NCI-H748 (cell line): ENCODE data around the gene DKK3.

Experiments
- DNase-seq: peaks from one replicate; lab custom pipeline; 2025; ENCODE audit not compliant: unreplicated experiment; lab: John Stamatoyannopoulos, UW

Gene DKK3

GRCh38 chr11:11983427-11983826 is 25.0 kb downstream of the DKK3 start:
- DNase-seq: no peak

- DNase-seq: no peak
Observed at GRCh38 chr11:11982975-11983374, 25.5 kb downstream of the DKK3 start.

DNA sequence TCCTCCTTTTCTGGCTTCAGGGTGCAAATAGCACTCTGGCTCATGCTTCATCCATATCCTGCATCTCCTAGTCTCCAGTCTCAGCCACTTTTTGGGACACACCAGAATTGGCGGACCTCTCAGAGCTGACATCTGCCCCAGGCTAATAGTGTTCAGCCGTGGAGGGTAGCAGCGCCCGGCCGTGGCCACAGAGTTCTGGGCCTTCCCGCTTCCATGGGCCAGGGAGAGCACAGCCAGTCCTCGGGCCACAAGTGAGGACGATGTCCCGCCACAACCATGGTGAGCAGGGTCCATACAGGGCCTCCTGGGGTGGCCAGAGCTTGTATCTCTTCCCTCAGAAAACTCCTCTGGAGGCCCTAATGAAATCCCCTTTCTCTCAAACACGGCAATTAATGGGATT is 26.0 kb downstream of the DKK3 start:
- no peak for DNase-seq

- no peak for DNase-seq
Observed at GRCh38 chr11:11981840-11982239, 26.6 kb downstream of the DKK3 start.

DNA sequence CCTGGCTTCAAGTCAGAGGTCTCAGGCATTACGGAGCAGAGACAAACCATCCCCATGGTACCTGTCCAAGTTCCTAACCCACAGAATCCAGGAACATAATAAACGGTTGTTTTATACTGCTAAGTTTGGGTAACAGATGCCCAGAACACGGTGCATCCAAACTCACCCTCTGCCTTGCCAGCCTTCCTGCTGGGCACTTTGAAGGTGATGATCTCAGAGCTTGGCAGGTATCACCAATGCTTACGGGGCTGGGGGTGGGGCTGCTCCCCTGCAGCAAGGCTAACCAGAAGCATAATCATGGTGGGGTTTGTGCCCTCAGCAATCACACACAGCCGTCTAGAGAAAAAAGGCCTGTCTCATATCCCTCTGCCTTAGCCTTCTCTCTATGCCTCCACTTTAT is 27.1 kb downstream of the DKK3 start:
- DNase-seq: no peak

GRCh38 chr11:11980841-11981308 is 27.6 kb downstream of the DKK3 start:
- no peak for DNase-seq

DNA sequence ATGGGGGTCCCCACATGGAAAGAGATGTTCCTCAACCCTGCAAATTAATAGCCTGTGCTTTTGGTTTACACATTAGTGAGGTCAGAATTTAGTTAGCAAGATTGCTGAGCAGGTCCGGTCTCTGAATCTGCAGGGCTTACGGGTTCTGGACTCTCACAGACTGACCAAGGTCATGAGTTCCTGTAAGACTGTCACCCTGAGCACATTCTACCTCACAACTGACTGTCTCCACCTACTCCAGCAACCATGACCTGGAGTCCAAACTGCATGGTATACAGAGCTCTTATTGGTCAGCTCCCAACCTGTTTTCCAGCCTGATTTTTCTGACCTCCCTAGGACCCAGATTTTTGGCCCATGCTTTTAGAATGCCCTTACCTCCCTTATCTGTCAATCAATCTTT is 28.2 kb downstream of the DKK3 start:
- no peak for DNase-seq

DNA sequence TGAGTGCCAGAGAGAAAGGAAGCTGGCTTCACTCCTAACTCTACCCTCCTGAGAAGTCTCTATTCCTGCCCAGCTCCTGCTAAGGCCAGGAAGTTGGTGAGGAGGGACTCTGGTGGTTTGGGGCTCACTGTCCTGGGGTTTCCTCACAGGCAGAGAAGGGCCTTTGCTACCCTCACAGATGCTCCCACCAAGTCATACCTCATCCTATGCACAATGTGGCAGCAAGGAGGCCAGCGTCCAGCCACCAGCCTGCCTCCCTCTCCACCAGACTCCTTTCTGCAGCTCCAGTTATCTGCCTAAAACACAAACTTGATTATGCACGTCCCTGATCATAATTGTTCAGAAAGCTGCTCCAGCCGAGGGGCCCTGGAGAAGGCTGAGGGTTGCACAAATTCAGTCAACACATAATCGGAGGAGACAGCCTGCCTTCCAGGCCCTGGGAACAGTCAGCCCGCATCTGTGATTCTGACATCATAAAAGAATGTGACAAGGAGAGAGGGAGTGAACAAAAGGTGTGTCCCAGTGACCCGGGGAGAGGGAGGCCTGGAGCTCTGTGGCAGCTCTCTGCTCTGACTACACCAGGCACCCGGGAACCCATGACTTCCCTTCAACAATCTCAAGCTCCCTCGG is 28.8 kb downstream of the DKK3 start:
- no peak for DNase-seq

GRCh38 chr11:11978792-11979487 is 29.5 kb downstream of the DKK3 start:
- DNase-seq: no peak

DNA sequence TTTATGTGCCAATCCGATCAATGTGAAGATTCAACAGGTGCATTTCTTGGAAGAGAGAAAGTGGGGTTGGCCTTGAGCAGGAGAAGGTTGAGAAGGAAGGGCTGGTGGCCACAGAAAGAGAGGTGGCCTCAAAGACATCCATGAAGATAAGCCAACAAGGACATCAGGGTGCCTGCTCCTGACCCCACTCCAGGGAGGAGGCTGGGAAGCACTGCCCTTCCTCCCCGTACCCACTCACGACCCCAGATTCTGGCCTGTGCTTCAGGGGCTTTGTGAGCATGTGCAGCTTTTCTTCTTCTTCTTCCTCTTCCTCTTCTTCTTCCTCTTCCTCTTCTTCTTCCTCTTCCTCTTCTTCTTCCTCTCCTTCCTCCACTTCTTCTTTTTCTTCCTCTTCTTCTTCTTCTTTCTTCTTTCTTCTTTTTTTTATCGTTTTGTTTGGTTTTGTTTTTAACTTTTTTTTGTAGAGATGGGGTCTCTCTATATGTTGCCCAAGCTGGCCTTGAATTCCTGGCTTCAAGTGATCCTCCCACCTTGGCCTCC is 30.3 kb downstream of the DKK3 start:
- no peak for DNase-seq

- DNase-seq: no peak
Observed at GRCh38 chr11:11977206-11977938, 31.1 kb downstream of the DKK3 start.

DNA sequence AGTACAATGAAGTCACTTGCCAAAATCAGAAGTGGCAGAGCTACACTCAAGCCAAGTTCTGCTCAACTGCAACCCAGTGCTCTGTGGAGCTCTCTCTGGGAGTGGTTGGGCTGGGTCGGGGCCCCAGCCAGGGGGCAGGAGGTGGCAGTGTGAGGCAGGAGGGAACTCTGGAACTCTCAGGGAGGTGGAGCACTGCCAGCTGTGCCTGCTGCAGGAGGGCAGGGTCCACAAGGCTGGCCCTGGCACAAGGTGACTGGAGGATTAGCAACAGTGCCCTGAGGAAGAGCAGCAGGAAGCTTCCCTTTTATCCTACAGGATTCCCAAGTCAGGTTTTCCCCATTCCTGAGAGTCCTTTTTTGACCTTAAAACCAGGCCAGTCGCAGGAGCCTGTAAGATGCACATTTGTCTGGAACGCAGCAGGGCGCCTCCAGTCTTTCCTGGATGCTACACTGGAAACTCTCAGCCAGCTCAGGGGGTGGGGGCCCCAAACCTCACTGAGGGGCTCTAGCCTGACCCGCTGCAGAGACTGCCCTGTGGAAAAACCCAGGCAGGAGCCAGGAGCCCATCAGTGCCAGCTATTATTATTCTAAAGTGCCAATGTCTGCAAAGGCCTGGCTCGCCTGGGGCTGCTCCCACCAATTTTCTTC is 31.8 kb downstream of the DKK3 start:
- no peak for DNase-seq

DNA sequence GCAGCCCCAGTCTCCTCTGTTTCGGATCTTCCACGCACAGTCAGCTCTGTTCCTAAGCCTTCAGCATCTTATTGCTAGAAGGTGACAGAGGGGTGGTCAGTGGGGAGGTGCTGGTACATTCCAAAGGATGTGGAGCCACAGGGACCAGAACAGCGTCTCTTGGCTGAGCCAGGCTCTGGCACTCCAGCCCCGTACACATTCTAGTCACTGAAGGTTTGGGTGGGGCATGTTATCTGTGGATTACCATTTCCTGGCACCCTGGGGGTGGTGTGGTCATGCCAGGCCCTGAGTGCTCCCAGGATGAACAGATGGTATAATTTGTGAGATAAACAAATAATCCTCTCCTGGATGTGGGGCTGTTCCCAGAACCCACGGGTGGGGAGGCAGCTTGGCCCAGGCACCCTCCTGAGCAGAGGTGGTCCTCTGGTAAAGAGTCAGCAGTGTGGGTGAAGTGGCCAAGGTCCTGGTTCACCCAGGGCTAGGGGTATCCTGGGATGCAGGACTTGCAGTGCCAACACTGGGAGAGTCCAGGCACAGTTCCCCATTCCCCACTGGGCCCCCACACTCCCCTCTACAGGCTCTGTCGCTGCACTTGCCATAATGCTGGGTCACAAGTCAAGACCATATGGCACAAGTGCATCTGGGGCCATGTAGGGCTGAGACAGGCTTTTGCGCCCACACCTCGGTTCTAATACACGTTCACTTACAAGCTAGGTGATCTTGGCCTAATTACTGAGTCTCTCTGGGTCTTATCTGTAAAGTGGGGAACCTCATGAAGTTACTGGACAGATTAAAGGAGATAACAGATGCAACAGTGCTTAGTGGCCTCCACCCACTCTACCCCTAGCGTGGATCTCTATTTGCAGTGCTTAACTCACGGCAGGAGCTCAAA is 33.0 kb downstream of the DKK3 start:
- peak; percentile 45 for DNase-seq

DNA sequence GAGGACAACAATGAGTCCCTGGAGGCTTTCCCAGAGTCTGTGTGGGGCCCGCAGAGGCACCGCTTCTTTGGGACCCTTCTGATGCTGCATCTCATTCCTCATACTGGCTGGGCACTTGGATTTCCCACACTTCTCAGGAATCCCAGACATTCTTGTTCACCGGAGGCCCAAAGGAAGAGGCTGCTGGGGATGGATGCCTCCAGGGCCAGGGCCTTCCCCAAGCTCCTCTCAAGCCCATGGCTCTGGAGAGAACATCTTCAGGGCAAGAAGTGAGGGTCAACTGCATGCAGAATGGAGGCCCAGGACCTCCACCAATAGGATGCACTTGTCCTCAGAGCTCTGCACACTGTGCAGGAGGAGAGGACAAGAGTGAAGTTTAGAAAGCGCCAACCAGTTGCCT is 34.6 kb downstream of the DKK3 start:
- no peak for DNase-seq

- no peak for DNase-seq
Observed at GRCh38 chr11:11973361-11973800, 35.0 kb downstream of the DKK3 start.

GRCh38 chr11:11972730-11973341 is 35.6 kb downstream of the DKK3 start:
- DNase-seq: no peak

DNA sequence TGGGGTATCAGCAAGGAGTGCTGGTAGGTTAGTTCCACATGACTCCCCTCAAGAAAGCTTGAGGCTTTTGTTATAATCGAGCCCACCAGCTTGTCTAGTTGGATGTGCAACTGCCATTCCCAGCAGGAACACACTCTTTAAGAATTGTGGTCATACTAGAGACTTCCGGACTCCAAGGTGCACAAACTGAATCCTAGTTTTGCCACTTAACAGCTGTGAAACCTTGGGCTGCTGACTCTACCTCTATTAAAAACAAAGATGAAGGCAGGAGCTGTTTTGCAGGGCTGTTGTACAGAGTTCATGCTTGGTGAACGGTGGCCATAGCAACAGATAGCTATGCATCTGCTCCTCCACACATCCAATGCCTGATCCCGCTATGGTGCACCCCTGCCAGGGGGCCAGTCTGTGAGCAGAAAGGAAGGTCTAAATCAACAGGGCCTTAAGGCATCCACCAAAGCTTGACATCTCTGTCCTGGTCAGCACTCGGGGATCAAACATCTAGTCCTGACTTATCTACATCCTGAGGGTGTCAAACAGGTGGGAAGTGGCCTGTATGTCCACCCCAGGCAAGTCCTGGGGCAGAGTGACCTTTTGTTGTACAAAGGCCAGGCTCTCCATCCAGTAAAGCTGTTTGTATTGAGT is 36.4 kb downstream of the DKK3 start:
- peak; percentile 59 for DNase-seq

GRCh38 chr11:11970556-11970955 is 37.9 kb downstream of the DKK3 start:
- DNase-seq: no peak
